SK-N-SH (cell line): ENCODE data around the gene BCL7B. TPM values are rescaled to one million over a fixed set of nuclear protein-coding genes. Genes with fewer than 3 reads are reported as not detected.

Experiments
- CTCF ChIA-PET: fragments of 300-600, 350-600 bp; formaldehyde crosslinking; extraction: SDS; loops from one replicate; lab custom pipeline; 2021; lab: Yijun Ruan, JAX
- POLR2A ChIA-PET: fragments of 350-600 bp; sonication (Branson Sonifier 250); formaldehyde crosslinking; extraction: SDS; loops from one replicate; lab custom pipeline; 2020; ENCODE audit warnings: antibody characterized with exemption, inconsistent platforms; lab: Yijun Ruan, JAX
- DNase-seq: peaks from one replicate; pipeline ENCODE4 v3.0.0; 2012
- H2AFZ ChIP-seq: fragments of 200-600 bp; sonication (generic); 2 replicates; pipeline ENCODE4 v1.8.1; 2016; ENCODE audit warnings: antibody characterized with exemption, mild to moderate bottlenecking, low read depth
- H3F3A ChIP-seq: fragments of 200-600 bp; sonication (generic); replicated peaks from 2 replicates; pipeline ENCODE3; 2016; ENCODE audit warnings: antibody characterized with exemption, mild to moderate bottlenecking; ENCODE audit not compliant: insufficient read depth
- H3K27ac ChIP-seq, 2 experiments: fragments of 200-500 bp in 1 of 2; fragments of 200-600 bp in 1 of 2; sonication (Bioruptor generic) in 1 of 2; sonication (generic), shearing (Covaris generic) in 1 of 2; 2 replicates each; pipeline versions ENCODE4 v1.5.1 to v1.6.1; 2014 to 2016; ENCODE audit warnings: low read depth in 2 of 2, inconsistent platforms in 1 of 2, low read length in 1 of 2, mild to moderate bottlenecking in 1 of 2, mixed read lengths in 1 of 2
- H3K27me3 ChIP-seq: fragments of 200-600 bp; sonication (generic), shearing (Covaris generic); 2 replicates; pipeline ENCODE4 v1.6.1; 2016; ENCODE audit warnings: mixed run types; ENCODE audit not compliant: insufficient read depth
- H3K36me3 ChIP-seq, 2 experiments: fragments of 200-500 bp in 1 of 2; fragments of 200-600 bp in 1 of 2; sonication (Bioruptor generic) in 1 of 2; sonication (generic) in 1 of 2; replicated peaks in 1 of 2; 2 replicates each; pipeline versions ENCODE3 to v1.5.1; 2014 to 2016; ENCODE audit warnings: low read length in 1 of 2, mild to moderate bottlenecking in 1 of 2; ENCODE audit not compliant: insufficient read depth in 2 of 2, control insufficient read depth in 1 of 2
- H3K4me1 ChIP-seq, 2 experiments: fragments of 200-500 bp in 1 of 2; fragments of 200-600 bp in 1 of 2; sonication (Bioruptor generic) in 1 of 2; sonication (generic), shearing (Covaris generic) in 1 of 2; 2 replicates each; pipeline versions ENCODE4 v1.5.1 to v1.6.1; 2014 to 2016; ENCODE audit warnings: low read depth in 1 of 2, low read length in 1 of 2, mixed run types in 1 of 2; ENCODE audit not compliant: insufficient read depth in 2 of 2, control insufficient read depth in 1 of 2
- H3K4me2 ChIP-seq: fragments of 200-600 bp; sonication (generic), shearing (Covaris generic); 2 replicates; pipeline ENCODE4 v1.6.1; 2017; ENCODE audit warnings: mixed run types
- H3K4me3 ChIP-seq, 2 experiments: fragments of 200-500 bp in 1 of 2; fragments of 200-600 bp in 1 of 2; sonication (Bioruptor generic) in 1 of 2; sonication (generic), shearing (Covaris generic) in 1 of 2; 2 replicates each; pipeline versions ENCODE4 v1.5.1 to v1.8.1; 2014 to 2016; ENCODE audit warnings: low read depth in 2 of 2, inconsistent platforms in 1 of 2, low read length in 1 of 2, mild to moderate bottlenecking in 1 of 2, mixed read lengths in 1 of 2, moderate library complexity in 1 of 2
- H3K79me2 ChIP-seq: fragments of 200-600 bp; sonication (generic); 2 replicates; pipeline ENCODE4 v1.8.1; 2017; ENCODE audit warnings: mild to moderate bottlenecking; ENCODE audit not compliant: insufficient read depth
- H3K9ac ChIP-seq: fragments of 200-600 bp; sonication (generic); 2 replicates; pipeline ENCODE4 v1.6.1; 2017; ENCODE audit warnings: mixed run types
- H3K9me2 ChIP-seq: fragments of 200-600 bp; sonication (generic); 2 replicates; pipeline ENCODE4 v1.6.1; 2017; ENCODE audit warnings: mixed run types
- H3K9me3 ChIP-seq: fragments of 200-600 bp; sonication (generic); 2 replicates; pipeline ENCODE4 v1.6.1; 2017; ENCODE audit warnings: mixed run types, mild to moderate bottlenecking, moderate library complexity
- H4K20me1 ChIP-seq: fragments of 200-600 bp; sonication (generic); 2 replicates; pipeline ENCODE4 v1.6.1; 2017; ENCODE audit warnings: mild to moderate bottlenecking, mixed run types; ENCODE audit not compliant: insufficient read depth
- CHD2 ChIP-seq: fragments of 150-350 bp; IDR thresholded peaks from 2 replicates; pipeline ENCODE4 v1.6.1; 2018; ENCODE audit warnings: low read length; ENCODE audit not compliant: partially characterized antibody
- ELF1 ChIP-seq: IDR thresholded peaks from 2 replicates; pipeline ENCODE4 v1.4.0; 2012
- EP300 ChIP-seq, 2 experiments: IDR thresholded peaks; 2 replicates each; pipeline versions ENCODE4 v1.4.0 to v1.6.1; 2012; ENCODE audit warnings: borderline replicate concordance in 1 of 2, low read depth in 1 of 2, low read length in 1 of 2
- EZH2phosphoT487 ChIP-seq: fragments of 200-600 bp; sonication (generic); IDR thresholded peaks from 2 replicates; pipeline ENCODE4 v1.6.1; 2017; ENCODE audit warnings: low read depth, mixed run types, mild to moderate bottlenecking, antibody characterized with exemption, moderate library complexity, borderline replicate concordance
- FOSL2 ChIP-seq: IDR thresholded peaks from 2 replicates; pipeline ENCODE4 v1.4.0; 2012; ENCODE audit warnings: low read depth, mild to moderate bottlenecking, moderate library complexity, borderline replicate concordance
- FOXJ3 ChIP-seq: sonication (generic); formaldehyde crosslinking; IDR thresholded peaks from 2 replicates; pipeline ENCODE4 v1.5.1; 2020; ENCODE audit warnings: mild to moderate bottlenecking, missing genetic modification reagents
- FOXM1 ChIP-seq: IDR thresholded peaks from 2 replicates; pipeline ENCODE4 v1.4.0; 2012; ENCODE audit warnings: low read depth, mild to moderate bottlenecking
- JUND ChIP-seq: IDR thresholded peaks from 2 replicates; pipeline ENCODE4 v1.4.0; 2012
- MEF2A ChIP-seq: IDR thresholded peaks from 2 replicates; pipeline ENCODE4 v1.4.0; 2012; ENCODE audit warnings: low read depth, borderline replicate concordance
- NFIC ChIP-seq: IDR thresholded peaks from 2 replicates; pipeline ENCODE4 v1.4.0; 2012; ENCODE audit warnings: borderline replicate concordance
- POLR2AphosphoS5 ChIP-seq: IDR thresholded peaks from 2 replicates; pipeline ENCODE4 v1.6.1; 2012; ENCODE audit warnings: low read depth, low read length
- RAD21 ChIP-seq: IDR thresholded peaks from 2 replicates; pipeline ENCODE4 v1.6.1; 2012; ENCODE audit warnings: mild to moderate bottlenecking, low read length
- RCOR1 ChIP-seq: fragments of 150-350 bp; IDR thresholded peaks from 2 replicates; pipeline ENCODE4 v1.6.1; 2017; ENCODE audit warnings: antibody characterized with exemption, low read length
- RXRA ChIP-seq: IDR thresholded peaks from 2 replicates; pipeline ENCODE4 v1.4.0; 2012; ENCODE audit warnings: low read depth, mild to moderate bottlenecking, borderline replicate concordance
- SIN3A ChIP-seq: IDR thresholded peaks from 2 replicates; pipeline ENCODE4 v1.6.1; 2012; ENCODE audit warnings: low read depth, mild to moderate bottlenecking, low read length, moderate library complexity, borderline replicate concordance
- SMC3 ChIP-seq: IDR thresholded peaks from 2 replicates; pipeline ENCODE4 v1.6.1; 2012; ENCODE audit warnings: low read depth, low read length, improper control_type of control experiment
- TAF1 ChIP-seq: IDR thresholded peaks from 2 replicates; pipeline ENCODE4 v1.6.1; 2012; ENCODE audit warnings: low read depth, mild to moderate bottlenecking, low read length, moderate library complexity, borderline replicate concordance
- TCF12 ChIP-seq: IDR thresholded peaks from 2 replicates; pipeline ENCODE4 v1.4.0; 2012
- TEAD4 ChIP-seq: IDR thresholded peaks from 2 replicates; pipeline ENCODE4 v1.4.0; 2012; ENCODE audit warnings: mild to moderate bottlenecking, borderline replicate concordance; ENCODE audit not compliant: insufficient read depth
- WGBS: methylation state at CpG from one replicate; pipeline ENCODE4 v1.1.6; 2017; ENCODE audit warnings: low lambda C conversion rate; 5-methylcytosine and 5-hydroxymethylcytosine counted together
- polyA plus RNA-seq, 3 experiments: library from polyadenylated mRNA; depleted of rRNA; stranded (reverse); fragments of >200 nt; gene quantifications; 2 replicates each; pipeline ENCODE4 v1.2.3, GENCODE V29; 2012
- TF ChIP-seq, protein P1 (sequence below): IDR thresholded peaks from 2 replicates; pipeline ENCODE4 v1.4.0; 2012; ENCODE audit warnings: low read depth, borderline replicate concordance
- TF ChIP-seq, protein P2 (sequence below): fragments of 150-350 bp; IDR thresholded peaks from 2 replicates; pipeline ENCODE4 v1.6.1; 2016; ENCODE audit warnings: mild to moderate bottlenecking, low read depth, low read length
- TF ChIP-seq, protein P3 (sequence below): IDR thresholded peaks from 2 replicates; pipeline ENCODE4 v1.6.1; 2012; ENCODE audit warnings: mild to moderate bottlenecking, low read depth, low read length, moderate library complexity
- TF ChIP-seq, protein P4 (sequence below): IDR thresholded peaks from 2 replicates; pipeline ENCODE4; 2012
- TF ChIP-seq, protein P5 (sequence below): fragments of 150-350 bp; IDR thresholded peaks from 2 replicates; pipeline ENCODE4 v1.6.1; 2017; ENCODE audit warnings: antibody characterized with exemption, low read length, low read depth, borderline replicate concordance

The BCL7B gene
- polyA plus RNA-seq, 1 of the 3 experiments (the other 2 are of a cell fraction) = 114 TPM

DNA sequence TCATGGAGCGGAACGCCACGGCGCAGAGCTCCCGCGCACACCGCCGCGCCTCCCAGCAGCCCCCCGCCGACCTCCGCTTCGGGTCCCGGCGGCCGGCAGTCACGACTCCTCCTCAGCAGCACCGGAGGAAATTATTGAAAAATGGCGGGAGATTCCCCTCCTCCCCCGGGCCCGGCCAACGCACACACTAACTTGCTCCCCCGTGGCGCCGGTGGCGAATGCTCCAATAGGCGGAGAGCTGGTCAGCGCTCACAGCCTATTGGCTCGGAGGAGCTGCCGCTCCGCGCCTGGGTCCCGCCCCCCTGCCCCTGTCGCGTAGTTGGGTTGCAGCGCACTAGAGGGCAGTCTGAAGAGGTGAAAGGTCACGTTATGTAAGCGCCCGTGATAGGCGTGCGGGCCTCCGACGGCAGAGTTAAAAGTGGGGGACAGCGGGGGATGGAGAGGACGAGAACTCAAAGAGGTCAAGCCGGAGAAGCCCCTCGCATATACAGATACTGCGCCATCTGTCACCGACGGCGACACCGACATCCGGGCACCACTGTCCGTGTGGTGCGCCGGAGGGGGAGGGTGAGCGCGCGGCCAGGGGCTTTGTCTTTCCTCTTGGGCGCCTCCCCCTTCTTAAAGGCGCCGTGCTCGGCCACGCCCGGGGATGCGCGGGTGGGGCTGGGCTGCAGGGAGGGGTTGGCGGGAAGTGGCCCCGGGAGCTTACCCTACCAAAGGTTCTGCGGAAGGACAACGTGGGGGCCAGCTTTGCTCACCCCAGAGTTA lies 35.2 kb downstream of the BCL7B start, which contains the start of gene BAZ1B:
Gene BAZ1B (minus strand): TSS at position 189 of the 768 bp plus-strand sequence. CDS start 360 bp downstream, outside the sequence.
- ChIA-PET CTCF (interaction anchor here (0.6 to 2.1 kb wide), 8 partner anchors 17 to 218 kb away, joined by 3 to 11 read pairs (median 3); no protein-coding TSS in a partner anchor), POLR2A (interaction anchor here (1.2 to 1.8 kb wide), 10 partner anchors 9 to 197 kb away, joined by 3 to 13 read pairs (median 6); partner anchors contain the start of genes BCL7B and STX1A)
- Histone ChIP-seq H3K36me3 (peaks cover 9 to 25% of the 10 kb centered on the region in 2 experiments), H3K4me3 (peak within 1 kb of the TSS; percentile 69 to 83), H2AFZ (peak within 1 kb of the TSS; percentile 97), H3K9me3 (no peaks in the 10 kb centered on the region), H4K20me1 (peaks cover 36% of the 10 kb centered on the region), H3K27ac (peak within 1 kb of the TSS; percentile 77 to 92), H3K4me1 (peaks cover 16 to 23% of the 10 kb centered on the region in 2 experiments), H3K27me3 (no peaks in the 10 kb centered on the region), H3K79me2 (peaks cover 50% of the 10 kb centered on the region), H3K9me2 (no peaks in the 10 kb centered on the region), H3K9ac (peak within 1 kb of the TSS; percentile 85), H3F3A (peaks cover 29% of the 10 kb centered on the region), H3K4me2 (peak within 1 kb of the TSS; percentile 94)
- DNase-seq = peak; percentile 100
- WGBS = under 1% methylated on average over 49 of the region's 71 CpGs
- TF ChIP-seq, protein P1, sequence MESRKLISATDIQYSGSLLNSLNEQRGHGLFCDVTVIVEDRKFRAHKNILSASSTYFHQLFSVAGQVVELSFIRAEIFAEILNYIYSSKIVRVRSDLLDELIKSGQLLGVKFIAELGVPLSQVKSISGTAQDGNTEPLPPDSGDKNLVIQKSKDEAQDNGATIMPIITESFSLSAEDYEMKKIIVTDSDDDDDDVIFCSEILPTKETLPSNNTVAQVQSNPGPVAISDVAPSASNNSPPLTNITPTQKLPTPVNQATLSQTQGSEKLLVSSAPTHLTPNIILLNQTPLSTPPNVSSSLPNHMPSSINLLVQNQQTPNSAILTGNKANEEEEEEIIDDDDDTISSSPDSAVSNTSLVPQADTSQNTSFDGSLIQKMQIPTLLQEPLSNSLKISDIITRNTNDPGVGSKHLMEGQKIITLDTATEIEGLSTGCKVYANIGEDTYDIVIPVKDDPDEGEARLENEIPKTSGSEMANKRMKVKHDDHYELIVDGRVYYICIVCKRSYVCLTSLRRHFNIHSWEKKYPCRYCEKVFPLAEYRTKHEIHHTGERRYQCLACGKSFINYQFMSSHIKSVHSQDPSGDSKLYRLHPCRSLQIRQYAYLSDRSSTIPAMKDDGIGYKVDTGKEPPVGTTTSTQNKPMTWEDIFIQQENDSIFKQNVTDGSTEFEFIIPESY = no peak
- TF ChIP-seq RAD21 (no peak), RXRA (peak; percentile 38; the same call in 1 of the 2 replicates), SIN3A (peak; percentile 37), POLR2AphosphoS5 (peak; percentile 70), TEAD4 (0 out of 2 replicates have a peak, but pooled peaks have one; percentile 10), FOSL2 (no peak), FOXM1 (0 out of 2 replicates have a peak, but pooled peaks have one; percentile 15), MEF2A (no peak), CHD2 (peak; percentile 97), JUND (no peak), TCF12 (no peak), EP300 (IDR thresholded peaks at IDR 0.05; ENCODE audit: borderline replicate concordance in 1 of 2, low read depth in 1 of 2, low read length in 1 of 2) (peak; percentile 4 to 52; a peak in 1 of 4 replicates), RCOR1 (no peak), FOXJ3 (CRISPR knock-in tag) (no peak), EZH2phosphoT487 (no peak), ELF1 (no peak), SMC3 (no peak), NFIC (peak; percentile 10; the same call in 1 of the 2 replicates), TAF1 (peak; percentile 92)
- TF ChIP-seq, protein P2, sequence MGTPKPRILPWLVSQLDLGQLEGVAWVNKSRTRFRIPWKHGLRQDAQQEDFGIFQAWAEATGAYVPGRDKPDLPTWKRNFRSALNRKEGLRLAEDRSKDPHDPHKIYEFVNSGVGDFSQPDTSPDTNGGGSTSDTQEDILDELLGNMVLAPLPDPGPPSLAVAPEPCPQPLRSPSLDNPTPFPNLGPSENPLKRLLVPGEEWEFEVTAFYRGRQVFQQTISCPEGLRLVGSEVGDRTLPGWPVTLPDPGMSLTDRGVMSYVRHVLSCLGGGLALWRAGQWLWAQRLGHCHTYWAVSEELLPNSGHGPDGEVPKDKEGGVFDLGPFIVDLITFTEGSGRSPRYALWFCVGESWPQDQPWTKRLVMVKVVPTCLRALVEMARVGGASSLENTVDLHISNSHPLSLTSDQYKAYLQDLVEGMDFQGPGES = no peak
- TF ChIP-seq, protein P3, sequence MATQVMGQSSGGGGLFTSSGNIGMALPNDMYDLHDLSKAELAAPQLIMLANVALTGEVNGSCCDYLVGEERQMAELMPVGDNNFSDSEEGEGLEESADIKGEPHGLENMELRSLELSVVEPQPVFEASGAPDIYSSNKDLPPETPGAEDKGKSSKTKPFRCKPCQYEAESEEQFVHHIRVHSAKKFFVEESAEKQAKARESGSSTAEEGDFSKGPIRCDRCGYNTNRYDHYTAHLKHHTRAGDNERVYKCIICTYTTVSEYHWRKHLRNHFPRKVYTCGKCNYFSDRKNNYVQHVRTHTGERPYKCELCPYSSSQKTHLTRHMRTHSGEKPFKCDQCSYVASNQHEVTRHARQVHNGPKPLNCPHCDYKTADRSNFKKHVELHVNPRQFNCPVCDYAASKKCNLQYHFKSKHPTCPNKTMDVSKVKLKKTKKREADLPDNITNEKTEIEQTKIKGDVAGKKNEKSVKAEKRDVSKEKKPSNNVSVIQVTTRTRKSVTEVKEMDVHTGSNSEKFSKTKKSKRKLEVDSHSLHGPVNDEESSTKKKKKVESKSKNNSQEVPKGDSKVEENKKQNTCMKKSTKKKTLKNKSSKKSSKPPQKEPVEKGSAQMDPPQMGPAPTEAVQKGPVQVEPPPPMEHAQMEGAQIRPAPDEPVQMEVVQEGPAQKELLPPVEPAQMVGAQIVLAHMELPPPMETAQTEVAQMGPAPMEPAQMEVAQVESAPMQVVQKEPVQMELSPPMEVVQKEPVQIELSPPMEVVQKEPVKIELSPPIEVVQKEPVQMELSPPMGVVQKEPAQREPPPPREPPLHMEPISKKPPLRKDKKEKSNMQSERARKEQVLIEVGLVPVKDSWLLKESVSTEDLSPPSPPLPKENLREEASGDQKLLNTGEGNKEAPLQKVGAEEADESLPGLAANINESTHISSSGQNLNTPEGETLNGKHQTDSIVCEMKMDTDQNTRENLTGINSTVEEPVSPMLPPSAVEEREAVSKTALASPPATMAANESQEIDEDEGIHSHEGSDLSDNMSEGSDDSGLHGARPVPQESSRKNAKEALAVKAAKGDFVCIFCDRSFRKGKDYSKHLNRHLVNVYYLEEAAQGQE = 0 out of 2 replicates have a peak, but pooled peaks have one; percentile 8
- TF ChIP-seq, protein P4, sequence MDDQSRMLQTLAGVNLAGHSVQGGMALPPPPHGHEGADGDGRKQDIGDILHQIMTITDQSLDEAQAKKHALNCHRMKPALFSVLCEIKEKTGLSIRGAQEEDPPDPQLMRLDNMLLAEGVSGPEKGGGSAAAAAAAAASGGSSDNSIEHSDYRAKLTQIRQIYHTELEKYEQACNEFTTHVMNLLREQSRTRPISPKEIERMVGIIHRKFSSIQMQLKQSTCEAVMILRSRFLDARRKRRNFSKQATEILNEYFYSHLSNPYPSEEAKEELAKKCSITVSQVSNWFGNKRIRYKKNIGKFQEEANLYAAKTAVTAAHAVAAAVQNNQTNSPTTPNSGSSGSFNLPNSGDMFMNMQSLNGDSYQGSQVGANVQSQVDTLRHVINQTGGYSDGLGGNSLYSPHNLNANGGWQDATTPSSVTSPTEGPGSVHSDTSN = peak; percentile 100
- TF ChIP-seq, protein P5, sequence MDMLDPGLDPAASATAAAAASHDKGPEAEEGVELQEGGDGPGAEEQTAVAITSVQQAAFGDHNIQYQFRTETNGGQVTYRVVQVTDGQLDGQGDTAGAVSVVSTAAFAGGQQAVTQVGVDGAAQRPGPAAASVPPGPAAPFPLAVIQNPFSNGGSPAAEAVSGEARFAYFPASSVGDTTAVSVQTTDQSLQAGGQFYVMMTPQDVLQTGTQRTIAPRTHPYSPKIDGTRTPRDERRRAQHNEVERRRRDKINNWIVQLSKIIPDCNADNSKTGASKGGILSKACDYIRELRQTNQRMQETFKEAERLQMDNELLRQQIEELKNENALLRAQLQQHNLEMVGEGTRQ = no peak
